GM19193 (cell line): ENCODE data around the gene ZNF566.
A peak's percentile ranks its signal among the peaks of the same experiment; 100 is the strongest.

Experiments
- POLR2A ChIP-seq: IDR thresholded peaks from 4 replicates; pipeline ENCODE4 v1.6.1; 2011; ENCODE audit not compliant: insufficient read depth, insufficient read length; ENCODE audit errors: extremely low read depth

ZNF566 gene

GRCh38 chr19:36489118-36489919, at the start of gene ZNF566:
Gene ZNF566, minus strand, starts transcription at chr19:36489561. Its CDS starts 13,004 bp downstream, at chr19:36476557.
- peak; percentile 71 for TF ChIP-seq POLR2A

GRCh38 chr19:36528921-36529518, 39.7 kb upstream of the ZNF566 start:
- TF ChIP-seq POLR2A, result no peak

- TF ChIP-seq POLR2A, result peak; percentile 84
Observed at GRCh38 chr19:36528194-36528920, 39.0 kb upstream of the ZNF566 start, which contains the start of gene ZNF260. Gene ZNF260, minus strand, starts transcription at chr19:36528271. Its CDS starts 13,033 bp downstream, at chr19:36515238.

- TF ChIP-seq POLR2A, result no peak
Observed at GRCh38 chr19:36527873-36528193, 38.5 kb upstream of the ZNF566 start.

GRCh38 chr19:36527341-36527740, 38.0 kb upstream of the ZNF566 start:
- TF ChIP-seq POLR2A, result no peak

GRCh38 chr19:36526581-36526980, 37.2 kb upstream of the ZNF566 start:
- TF ChIP-seq POLR2A, result no peak

GRCh38 chr19:36524617-36525016, 35.3 kb upstream of the ZNF566 start:
- TF ChIP-seq POLR2A, result no peak

- TF ChIP-seq POLR2A, result no peak
Observed at GRCh38 chr19:36514012-36514612, 24.8 kb upstream of the ZNF566 start.

GRCh38 chr19:36508325-36508724, 19.0 kb upstream of the ZNF566 start:
- no peak for TF ChIP-seq POLR2A

GRCh38 chr19:36501973-36502372, 12.6 kb upstream of the ZNF566 start:
- TF ChIP-seq POLR2A, result no peak

- no peak for TF ChIP-seq POLR2A
Observed at GRCh38 chr19:36497001-36497400, 7.6 kb upstream of the ZNF566 start.

- TF ChIP-seq POLR2A, result peak; percentile 31
Observed at GRCh38 chr19:36489920-36490415, 607 bp upstream of the ZNF566 start.

GRCh38 chr19:36488846-36489117, 579 bp downstream of the ZNF566 start:
- TF ChIP-seq POLR2A, result no peak

- no peak for TF ChIP-seq POLR2A
Observed at GRCh38 chr19:36488118-36488845, 1.1 kb downstream of the ZNF566 start.

GRCh38 chr19:36483653-36484052, 5.7 kb downstream of the ZNF566 start:
- TF ChIP-seq POLR2A, result no peak
